GM12872 (cell line): ENCODE data around the gene C19orf73.
A peak's percentile ranks its signal among the peaks of the same experiment; 100 is the strongest.

Experiments
- TF ChIP-seq, protein P1 (sequence below): IDR thresholded peaks from 3 replicates; pipeline ENCODE4 v1.5.1; 2011; ENCODE audit warnings: low read depth, mild to moderate bottlenecking, low read length, moderate library complexity; ENCODE audit not compliant: insufficient read depth

C19orf73 gene

DNA sequence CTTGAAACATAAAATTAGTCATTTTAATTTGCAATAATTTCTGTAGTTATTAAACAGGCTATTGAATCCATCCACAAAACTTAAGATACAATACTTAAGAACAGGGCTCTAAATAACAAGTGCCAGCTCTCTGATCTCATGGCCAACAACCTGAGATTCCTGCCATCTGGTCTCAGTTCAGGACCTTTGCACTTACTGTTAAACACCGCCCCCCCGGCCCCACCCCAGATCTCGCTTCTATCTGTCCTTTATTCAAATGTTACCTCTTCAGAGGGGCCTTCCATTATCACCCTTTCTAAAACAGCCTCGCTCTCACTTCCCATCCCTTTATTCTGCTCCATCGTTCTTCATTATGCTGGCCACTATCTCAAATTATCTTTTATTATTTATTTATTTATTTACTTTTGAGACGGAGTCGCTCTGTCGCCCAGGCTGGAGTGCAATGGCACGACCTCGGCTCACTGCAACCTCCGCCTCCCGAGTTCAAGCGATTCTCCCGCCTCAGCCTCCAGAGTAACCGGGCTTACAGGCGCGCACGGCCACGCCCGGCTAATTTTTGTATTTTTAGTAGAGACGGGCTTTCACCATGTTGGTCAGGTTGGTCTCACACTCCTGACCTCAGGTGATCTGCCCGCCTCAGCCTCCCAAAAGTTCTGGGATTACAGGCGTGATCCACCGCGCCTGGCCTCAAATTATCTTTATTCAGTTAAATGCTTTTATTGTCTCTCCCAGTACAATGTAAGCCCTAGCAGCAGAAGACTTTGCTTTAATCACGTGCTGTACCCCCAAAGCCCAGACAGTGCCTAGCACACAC, 34.5 kb downstream of the C19orf73 start:
- TF ChIP-seq, protein P1, sequence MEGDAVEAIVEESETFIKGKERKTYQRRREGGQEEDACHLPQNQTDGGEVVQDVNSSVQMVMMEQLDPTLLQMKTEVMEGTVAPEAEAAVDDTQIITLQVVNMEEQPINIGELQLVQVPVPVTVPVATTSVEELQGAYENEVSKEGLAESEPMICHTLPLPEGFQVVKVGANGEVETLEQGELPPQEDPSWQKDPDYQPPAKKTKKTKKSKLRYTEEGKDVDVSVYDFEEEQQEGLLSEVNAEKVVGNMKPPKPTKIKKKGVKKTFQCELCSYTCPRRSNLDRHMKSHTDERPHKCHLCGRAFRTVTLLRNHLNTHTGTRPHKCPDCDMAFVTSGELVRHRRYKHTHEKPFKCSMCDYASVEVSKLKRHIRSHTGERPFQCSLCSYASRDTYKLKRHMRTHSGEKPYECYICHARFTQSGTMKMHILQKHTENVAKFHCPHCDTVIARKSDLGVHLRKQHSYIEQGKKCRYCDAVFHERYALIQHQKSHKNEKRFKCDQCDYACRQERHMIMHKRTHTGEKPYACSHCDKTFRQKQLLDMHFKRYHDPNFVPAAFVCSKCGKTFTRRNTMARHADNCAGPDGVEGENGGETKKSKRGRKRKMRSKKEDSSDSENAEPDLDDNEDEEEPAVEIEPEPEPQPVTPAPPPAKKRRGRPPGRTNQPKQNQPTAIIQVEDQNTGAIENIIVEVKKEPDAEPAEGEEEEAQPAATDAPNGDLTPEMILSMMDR = no peak

DNA sequence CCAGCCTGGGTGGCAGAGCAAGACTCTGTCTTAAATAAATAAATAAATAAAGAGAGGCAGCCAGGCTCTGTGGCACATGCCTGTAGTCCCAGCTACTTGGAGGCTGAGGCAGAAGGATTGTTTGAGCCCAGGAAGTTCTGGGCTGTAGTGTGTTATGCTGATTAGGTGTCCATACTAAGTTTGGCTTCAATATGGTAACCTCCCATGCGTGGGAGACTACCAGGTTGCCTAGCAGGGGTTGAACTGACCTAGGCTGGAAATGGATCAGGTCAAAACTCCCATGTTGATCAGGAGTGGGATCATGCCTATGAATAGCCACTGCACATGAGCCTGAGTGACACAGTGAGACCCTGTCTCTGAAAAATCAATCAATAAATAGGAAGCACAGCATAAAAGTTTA, 37.7 kb downstream of the C19orf73 start:
- TF ChIP-seq, protein P1 = no peak

DNA sequence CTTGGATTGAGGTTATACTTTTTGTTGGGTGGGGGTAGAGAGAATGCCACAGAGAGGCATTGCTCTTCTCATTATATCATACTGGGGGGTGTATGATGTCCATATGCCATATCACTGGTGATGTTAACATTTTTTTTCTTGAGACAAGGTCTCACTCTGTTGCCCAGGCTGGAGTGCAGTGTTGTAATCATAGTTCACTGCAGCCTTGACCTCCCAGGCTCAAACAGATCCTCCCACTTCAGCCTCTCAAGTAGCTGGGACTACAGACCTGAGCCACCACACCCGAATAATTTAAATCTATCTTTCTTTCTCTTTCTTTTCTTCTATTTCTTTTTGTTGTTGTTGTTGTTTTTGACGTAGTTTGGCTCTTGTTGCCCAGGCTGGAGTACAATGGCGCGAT, 38.6 kb downstream of the C19orf73 start:
- TF ChIP-seq, protein P1 = no peak

DNA sequence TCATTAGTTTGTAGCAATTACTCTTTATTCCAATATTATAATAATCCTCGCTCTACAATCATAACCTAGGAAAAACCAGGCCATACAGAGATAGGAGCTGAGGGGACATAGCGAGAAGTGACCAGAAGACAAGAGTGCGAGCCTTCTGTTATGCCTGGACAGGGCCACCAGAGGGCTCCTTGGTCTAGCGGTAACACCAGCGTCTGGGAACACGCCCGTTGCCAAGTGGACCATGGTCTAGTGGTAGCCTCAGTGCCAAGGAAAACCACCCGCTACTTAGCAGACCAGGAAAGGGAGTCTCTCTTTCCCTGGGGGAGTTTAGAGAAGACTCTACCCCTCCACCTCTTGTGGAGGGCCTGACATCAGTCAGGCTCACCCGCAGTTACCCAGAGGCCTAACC, 44.1 kb downstream of the C19orf73 start:
- TF ChIP-seq, protein P1 = peak; percentile 66

- TF ChIP-seq, protein P1 = peak; percentile 45; the same call in 1 of the 3 replicates
Measured at GRCh38 chr19:49073514-49074378, 45.2 kb downstream of the C19orf73 start.

GRCh38 chr19:49071860-49072547, 46.9 kb downstream of the C19orf73 start:
- TF ChIP-seq, protein P1 = no peak

- TF ChIP-seq, protein P1 = no peak
Measured at GRCh38 chr19:49070416-49070815, 48.5 kb downstream of the C19orf73 start.
